Vagina (tissue), 2 donors: ENCODE measurements around the gene SEMA6D.

Experiments used
- CTCF ChIP-seq, 3 experiments: fragments of 450-650 bp in 2 of 3; fragments of 200-600 bp in 1 of 3; sonication (generic) in 1 of 3; IDR thresholded peaks; one replicate each; pipeline ENCODE4 v1.5.1; 2017 to 2019; ENCODE audit warnings: antibody characterized with exemption in 3 of 3, mild to moderate bottlenecking in 2 of 3, moderate library complexity in 2 of 3
- POLR2A ChIP-seq, 2 donors: fragments of 450-650 bp; IDR thresholded peaks; one replicate each; pipeline ENCODE4 v1.6.1; 2017; ENCODE audit warnings: antibody characterized with exemption in 2 of 2, mild to moderate bottlenecking in 2 of 2, moderate library complexity in 2 of 2
- POLR2AphosphoS5 ChIP-seq, 2 donors: sonication (generic); formaldehyde crosslinking; IDR thresholded peaks; one replicate each; pipeline ENCODE4 v1.9.0; 2017; ENCODE audit warnings: antibody characterized with exemption in 2 of 2, mild to moderate bottlenecking in 2 of 2, low read depth in 1 of 2; ENCODE audit not compliant: insufficient read depth in 1 of 2

GRCh38 chr15:47685141-47685870, 32.0 kb upstream of the SEMA6D start:
- no peak for TF ChIP-seq POLR2A (IDR thresholded peaks at IDR 0.05)
- no peak for TF ChIP-seq CTCF (IDR thresholded peaks at IDR 0.05)
- no peak for TF ChIP-seq POLR2AphosphoS5 (IDR thresholded peaks at IDR 0.05; ENCODE audit: insufficient read depth in 1 of 2, low read depth in 1 of 2)
